Stimulated activated CD8-positive, alpha-beta memory T cell treated with anti-CD3 and anti-CD28 coated beads, Interleukin-15, amount 100 ng/mL, for 4 hours (primary cell): Measurements from ENCODE around the gene TXNDC9.
"Not testable (repeated sequence)": the region's sequence is repeated elsewhere in the genome, so short reads cannot be mapped to it uniquely, and the experiment has no call there.

Experiments
- DNase-seq, 2 donors: peaks; one replicate each; pipeline ENCODE4 v3.0.0-alpha.2; 2020; ENCODE audit warnings: low read depth in 2 of 2

The TXNDC9 gene, protein sequence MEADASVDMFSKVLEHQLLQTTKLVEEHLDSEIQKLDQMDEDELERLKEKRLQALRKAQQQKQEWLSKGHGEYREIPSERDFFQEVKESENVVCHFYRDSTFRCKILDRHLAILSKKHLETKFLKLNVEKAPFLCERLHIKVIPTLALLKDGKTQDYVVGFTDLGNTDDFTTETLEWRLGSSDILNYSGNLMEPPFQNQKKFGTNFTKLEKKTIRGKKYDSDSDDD

GRCh38 chr2:99335911-99336803, at the start of gene TXNDC9:
Gene TXNDC9, minus strand, starts transcription at chr2:99336333. Its CDS starts 3,123 bp downstream, at chr2:99333210.
- DNase-seq: peak; percentile 96 to 97

- DNase-seq: no peak
Observed at GRCh38 chr2:99382143-99382542, 46.0 kb upstream of the TXNDC9 start.

DNA sequence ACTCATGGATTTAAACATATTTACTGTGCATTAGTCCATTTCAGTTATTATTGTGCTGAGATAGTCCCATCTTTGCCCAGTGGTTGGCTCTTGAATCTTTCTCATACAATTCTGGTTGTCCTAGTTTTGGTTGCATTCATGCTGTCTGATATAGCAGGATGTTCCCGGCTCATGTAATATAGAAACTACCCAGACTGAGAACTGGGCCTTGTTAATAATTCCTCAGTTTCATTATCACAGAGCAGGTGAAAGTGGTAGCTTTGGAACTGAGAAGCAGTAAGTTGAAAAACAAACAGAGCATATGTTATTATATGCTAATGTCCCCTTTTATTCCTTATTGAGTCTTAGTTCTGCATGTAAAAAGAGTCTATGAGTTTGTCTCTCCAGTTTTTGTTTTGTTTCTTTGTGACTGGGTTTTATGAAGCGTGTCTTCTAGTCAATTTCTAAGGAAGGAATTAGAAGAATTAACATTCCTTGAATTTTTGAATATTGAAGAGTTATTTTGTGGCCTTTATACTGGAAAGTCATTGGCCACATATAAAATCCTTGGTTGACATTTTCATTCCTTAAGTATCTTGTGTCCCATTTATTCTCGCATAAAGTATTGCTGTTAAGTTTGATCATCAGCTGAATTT, 44.4 kb upstream of the TXNDC9 start:
- DNase-seq: no peak

DNA sequence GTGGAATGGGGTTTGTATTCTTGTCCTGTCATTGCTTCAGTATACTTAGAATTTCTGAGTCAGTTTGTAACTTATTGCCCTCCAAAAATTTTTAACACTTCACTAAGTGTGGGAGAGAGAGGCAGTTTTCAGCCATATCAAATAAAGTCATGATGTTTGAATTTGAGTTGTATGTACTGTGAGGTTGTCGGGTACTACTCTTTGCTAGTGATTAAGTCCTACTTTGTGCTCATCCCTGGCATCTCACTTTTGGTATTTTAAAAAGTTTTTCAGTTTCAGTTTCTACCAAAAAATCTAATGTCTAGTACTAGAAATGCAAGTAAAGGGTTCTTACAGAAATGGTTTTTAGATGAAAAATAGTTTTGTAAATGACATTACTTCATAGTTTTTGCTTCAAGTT, 41.7 kb upstream of the TXNDC9 start:
- DNase-seq: no peak

- DNase-seq: no peak
Observed at GRCh38 chr2:99376254-99376864, 40.2 kb upstream of the TXNDC9 start.

DNA sequence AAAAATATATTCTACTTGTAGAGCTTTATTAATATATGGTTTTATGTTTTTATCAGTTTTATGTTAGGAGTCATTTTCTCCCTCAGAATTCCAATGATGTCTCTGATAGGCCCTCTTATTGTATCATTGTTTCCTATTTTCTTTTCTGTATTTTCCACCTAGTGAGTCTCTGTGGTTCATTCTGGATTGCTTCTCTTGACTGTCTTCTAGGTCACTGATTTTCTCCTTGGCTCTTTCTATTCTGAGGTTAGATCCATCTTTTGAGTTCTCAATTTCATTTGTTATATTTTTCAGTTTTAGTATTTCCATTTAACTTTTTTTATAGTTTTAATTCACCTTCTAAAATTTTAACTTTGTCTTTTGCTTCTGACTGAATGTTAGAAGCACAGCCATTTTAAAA, 38.6 kb upstream of the TXNDC9 start:
- DNase-seq: no peak

DNA sequence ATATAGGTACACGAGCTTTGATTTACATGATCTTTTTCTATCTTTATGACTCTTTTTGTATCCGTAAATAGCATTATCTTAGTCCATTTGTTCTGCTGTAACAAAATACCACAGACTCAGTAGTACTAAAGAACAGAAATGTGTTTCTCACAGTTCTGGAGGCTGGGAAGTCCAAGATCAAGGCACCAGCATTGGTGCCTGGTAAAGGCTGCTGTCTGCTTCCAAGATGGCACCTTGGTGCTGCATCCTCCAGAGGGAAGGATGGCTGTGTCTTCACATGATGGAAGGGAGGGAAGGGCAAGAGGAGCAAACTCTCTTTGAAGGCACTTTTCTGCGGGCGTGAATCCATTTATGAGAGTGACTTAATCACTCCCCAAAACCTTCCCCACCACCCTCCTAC, 37.0 kb upstream of the TXNDC9 start:
- DNase-seq: no peak

GRCh38 chr2:99368854-99369253, 32.7 kb upstream of the TXNDC9 start:
- DNase-seq: not testable (repeated sequence)

DNA sequence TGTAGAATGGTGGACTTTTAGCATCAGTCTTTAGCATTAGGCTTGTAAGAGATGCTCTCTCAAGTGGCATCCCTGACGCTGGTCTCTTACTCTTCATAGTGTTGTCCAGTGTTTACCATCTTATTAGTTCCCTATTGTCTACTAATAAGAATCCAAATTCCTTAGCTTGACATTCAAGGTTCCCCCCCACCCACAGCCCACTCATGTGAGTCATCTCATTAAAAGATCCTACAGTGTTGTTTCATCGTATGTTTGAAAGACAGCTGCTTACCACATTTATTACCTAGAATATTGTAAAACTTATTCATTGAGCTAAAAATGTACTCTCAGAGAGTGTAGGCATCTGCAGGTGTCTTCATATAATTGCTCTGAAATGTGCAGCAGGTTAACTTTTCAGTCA, 29.5 kb upstream of the TXNDC9 start:
- no peak for DNase-seq

- no peak for DNase-seq
Observed at GRCh38 chr2:99356853-99357252, 20.7 kb upstream of the TXNDC9 start.

DNA sequence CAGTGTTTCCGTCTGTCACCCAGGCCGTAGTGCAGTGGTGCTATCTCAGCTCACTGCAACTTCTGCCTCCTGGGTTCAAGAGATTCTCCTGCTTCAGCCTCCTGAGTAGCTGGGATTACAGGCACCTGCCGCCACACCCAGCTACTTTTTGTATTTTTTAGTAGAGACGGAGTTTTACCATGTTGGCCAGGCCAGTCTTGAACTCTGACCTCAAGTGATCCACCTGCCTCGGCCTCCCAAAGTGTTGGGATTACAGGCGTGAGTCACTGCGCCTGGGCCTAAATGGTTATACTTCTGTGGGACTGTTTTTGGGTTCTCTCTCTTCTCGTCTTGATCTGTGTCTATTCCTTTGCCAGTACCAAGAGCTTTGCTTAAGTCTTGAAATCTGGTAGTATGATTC, 18.7 kb upstream of the TXNDC9 start:
- not testable (repeated sequence) for DNase-seq

- no peak for DNase-seq
Observed at GRCh38 chr2:99354070-99354469, 17.9 kb upstream of the TXNDC9 start.

DNA sequence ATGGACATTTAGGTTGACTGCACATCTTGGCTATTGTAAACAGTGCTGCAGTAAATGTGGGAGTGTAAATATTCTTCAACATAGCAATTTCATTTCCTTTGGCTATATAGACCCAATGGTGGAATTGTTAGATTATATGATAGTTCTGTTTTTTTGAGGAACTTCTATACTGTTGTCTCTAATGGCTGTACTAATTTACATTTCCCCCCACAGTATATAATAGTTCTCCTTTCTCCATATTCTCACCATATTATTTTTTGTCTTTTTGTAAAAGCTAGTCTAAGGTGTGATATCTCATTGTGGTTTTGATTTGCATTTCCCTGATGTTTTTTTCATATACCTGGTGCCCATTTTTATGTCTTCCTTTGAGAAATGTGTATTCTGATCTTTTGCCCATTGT, 14.1 kb upstream of the TXNDC9 start:
- no peak for DNase-seq

GRCh38 chr2:99348173-99348572, 12.0 kb upstream of the TXNDC9 start:
- no peak for DNase-seq

- DNase-seq: no peak
Observed at GRCh38 chr2:99346218-99346617, 10.1 kb upstream of the TXNDC9 start.

- not testable (repeated sequence) for DNase-seq
Observed at GRCh38 chr2:99345446-99345845, 9.3 kb upstream of the TXNDC9 start.

- DNase-seq: no peak
Observed at GRCh38 chr2:99342536-99342935, 6.4 kb upstream of the TXNDC9 start.

DNA sequence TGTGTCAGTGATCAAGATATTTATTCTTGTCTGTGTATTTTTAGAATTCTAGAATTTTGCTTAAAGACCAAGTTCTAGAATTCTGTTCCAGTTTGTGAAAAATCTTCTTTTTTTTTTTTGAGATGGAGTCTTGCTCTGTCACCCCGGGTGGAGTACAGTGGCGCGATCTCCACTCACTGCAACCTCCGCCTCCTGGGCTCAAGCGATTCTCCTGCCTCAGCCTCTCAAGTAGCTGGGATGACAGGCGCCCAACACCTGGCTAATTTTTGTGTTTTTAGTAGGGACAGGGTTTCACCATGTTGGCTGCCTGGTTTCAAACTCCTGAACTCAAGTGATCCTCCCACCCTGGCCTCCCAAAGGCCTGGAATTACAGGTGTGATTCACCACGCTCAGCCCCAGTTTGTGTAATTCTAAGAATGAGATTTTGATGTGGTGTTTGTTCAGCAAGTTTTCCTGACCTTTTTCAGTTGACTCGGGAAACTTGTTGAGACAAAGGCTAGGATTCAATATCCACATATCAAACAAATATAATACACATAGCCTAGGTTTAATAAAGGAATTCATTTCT, 4.6 kb upstream of the TXNDC9 start:
- DNase-seq: no peak

DNA sequence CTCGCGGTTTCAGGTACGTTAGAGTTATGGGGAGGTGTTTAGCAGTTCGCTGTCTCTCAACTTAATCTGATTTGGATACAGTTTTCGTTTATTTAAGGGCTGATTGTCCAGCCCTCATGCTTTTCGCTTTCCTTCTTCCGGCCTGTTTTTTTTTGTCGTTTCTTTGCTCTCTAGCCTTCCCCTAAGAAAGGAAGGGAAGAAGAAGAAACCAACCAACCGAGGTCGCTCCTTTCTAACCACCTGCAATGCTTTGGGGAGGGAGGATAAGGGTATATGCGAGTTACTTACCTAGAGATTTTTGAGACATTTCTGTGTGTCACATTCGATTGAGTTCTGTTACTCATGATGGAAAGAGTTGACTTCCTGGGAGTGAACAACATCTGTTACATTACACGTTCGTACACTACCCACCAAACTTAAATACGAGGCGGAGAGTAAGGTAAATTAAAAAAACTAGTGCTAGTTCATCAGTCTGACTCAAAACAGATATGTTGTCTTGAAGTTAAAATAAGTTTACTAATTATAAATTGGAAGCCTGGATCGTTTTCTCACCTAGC, 2.0 kb upstream of the TXNDC9 start:
- no peak for DNase-seq

GRCh38 chr2:99337113-99338028, 1.2 kb upstream of the TXNDC9 start, which contains the start of gene EIF5B:
Gene EIF5B, plus strand, starts transcription at chr2:99337389. Its CDS starts 166 bp downstream, at chr2:99337555.
- DNase-seq: peak; percentile 89

DNA sequence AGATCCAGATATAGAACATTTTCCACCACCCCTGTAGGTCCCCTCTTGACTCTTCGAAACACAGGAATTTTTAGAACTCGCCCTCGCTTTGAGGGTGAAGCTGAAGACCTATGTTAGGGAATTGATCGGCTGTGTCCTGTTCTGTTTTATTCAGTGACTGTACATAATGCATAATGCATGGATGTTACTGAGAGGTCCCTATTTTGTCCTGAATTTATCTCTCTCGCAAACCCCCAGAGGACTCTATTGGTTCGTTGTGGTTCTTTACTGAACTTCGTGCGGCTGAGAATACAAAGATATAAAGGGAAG, 625 bp upstream of the TXNDC9 start:
- no peak for DNase-seq
